OCI-LY7 (cell line): ENCODE data around the gene IZUMO4. TPM values are rescaled to one million over a fixed set of nuclear protein-coding genes. Genes with fewer than 3 reads are reported as not detected.

Experiments used
- BruUV-seq: library from RNA; stranded (reverse); fragments of 400-500 nt; replicated peaks from 2 replicates; lab custom pipeline; 2021; lab: Mats Ljungman, UMichigan
- CTCF ChIA-PET: fragments of 300-600 bp; sonication (Branson Sonifier 250); formaldehyde crosslinking; loops from one replicate; lab custom pipeline; 2022; ENCODE audit warnings: antibody characterized with exemption; ENCODE audit not compliant: unreplicated experiment; lab: Charles Lee
- POLR2A ChIA-PET: fragments of 300-600 bp; sonication (Branson Sonifier 250); formaldehyde crosslinking; loops from one replicate; lab custom pipeline; 2022; ENCODE audit warnings: antibody characterized with exemption; lab: Charles Lee
- DNase-seq: peaks from one replicate; pipeline ENCODE4 v3.0.0-alpha.2; 2015; ENCODE audit warnings: low spot score
- H2AFZ ChIP-seq: fragments of 200-600 bp; sonication (generic), shearing (Covaris generic); 2 replicates; pipeline ENCODE4 v1.6.1; 2014; ENCODE audit warnings: mild to moderate bottlenecking, antibody characterized with exemption, low read length, moderate library complexity
- H3K27ac ChIP-seq: fragments of 200-600 bp; sonication (generic); 2 replicates; pipeline ENCODE4 v1.5.1; 2014; ENCODE audit warnings: mixed run types, low read depth, mild to moderate bottlenecking, moderate library complexity, low read length, inconsistent platforms; ENCODE audit not compliant: poor library complexity, severe bottlenecking
- H3K36me3 ChIP-seq: fragments of 200-600 bp; sonication (generic); 2 replicates; pipeline ENCODE4 v1.6.1; 2014; ENCODE audit warnings: mild to moderate bottlenecking, antibody characterized with exemption, low read length, moderate library complexity, mixed read lengths; ENCODE audit not compliant: insufficient read depth
- H3K4me1 ChIP-seq: fragments of 200-600 bp; sonication (generic); 2 replicates; pipeline ENCODE4 v1.5.1; 2014; ENCODE audit warnings: mild to moderate bottlenecking, low read length; ENCODE audit not compliant: insufficient read depth, poor library complexity, severe bottlenecking
- H3K4me2 ChIP-seq: fragments of 200-600 bp; sonication (generic); 2 replicates; pipeline ENCODE4 v1.6.1; 2014; ENCODE audit warnings: mild to moderate bottlenecking, low read length
- H3K4me3 ChIP-seq: fragments of 200-600 bp; sonication (generic); 2 replicates; pipeline ENCODE4 v1.5.1; 2014; ENCODE audit warnings: mild to moderate bottlenecking, low read depth, low read length; ENCODE audit not compliant: poor library complexity, severe bottlenecking
- H3K79me2 ChIP-seq: fragments of 200-600 bp; sonication (generic); 2 replicates; pipeline ENCODE4 v1.6.1; 2016; ENCODE audit warnings: low read depth, mild to moderate bottlenecking, low read length, moderate library complexity, mixed read lengths; ENCODE audit not compliant: insufficient read depth
- H3K9me2 ChIP-seq: fragments of 200-600 bp; sonication (generic); 2 replicates; pipeline ENCODE4 v1.6.1; 2016; ENCODE audit warnings: mild to moderate bottlenecking, low read length, mixed read lengths; ENCODE audit not compliant: insufficient read depth
- H3K9me3 ChIP-seq: fragments of 200-600 bp; sonication (generic); 2 replicates; pipeline ENCODE4 v1.6.1; 2014; ENCODE audit warnings: mild to moderate bottlenecking, mixed run types, low read length, mixed read lengths
- H4K20me1 ChIP-seq: fragments of 200-600 bp; sonication (generic); 2 replicates; pipeline ENCODE4 v1.6.1; 2014; ENCODE audit warnings: mild to moderate bottlenecking, antibody characterized with exemption, low read length, moderate library complexity, mixed read lengths; ENCODE audit not compliant: insufficient read depth
- CTCF ChIP-seq: fragments of 200-600 bp; sonication (generic); conservative IDR thresholded peaks from 2 replicates; pipeline ENCODE4 v1.5.1; 2014; ENCODE audit warnings: mild to moderate bottlenecking, antibody characterized with exemption, low read length, moderate library complexity, mixed read lengths
- EZH2phosphoT487 ChIP-seq: fragments of 200-600 bp; sonication (generic); IDR thresholded peaks from 2 replicates; pipeline ENCODE4 v1.6.1; 2018; ENCODE audit warnings: low read depth, borderline replicate concordance, mild to moderate bottlenecking, mixed run types, antibody characterized with exemption, low read length, moderate library complexity, mixed read lengths
- intact Hi-C: fragments of 100-400 bp; cut with micrococcal nuclease; formaldehyde crosslinking; loops from one replicate; pipeline ENCODE4 v1.10.0; 2022; ENCODE audit not compliant: unreplicated experiment
- total RNA-seq, 2 experiments: library from RNA; depleted of rRNA in 1 of 2; stranded (reverse); fragments of >200 nt in 1 of 2; shearing (Covaris generic) in 1 of 2; gene quantifications; 2 replicates each; pipeline ENCODE4 v1.2.3, GENCODE V29; 2014 to 2022

The IZUMO4 gene
- total RNA-seq, 2 experiments from 2014 or later, result 7.3 to 12.9 TPM

GRCh38 chr19:2119921-2120785 is 23.4 kb downstream of the IZUMO4 start:
- H3K27ac ChIP-seq, result no peak overlapping the region
- H3K9me3 ChIP-seq, result no peaks in the 10 kb centered on the region
- no peaks in the 10 kb centered on the region for H4K20me1 ChIP-seq
- no peak overlapping the region for H2AFZ ChIP-seq
- ChIA-PET POLR2A (no interaction called here), CTCF (no interaction called here)
- no peaks in the 10 kb centered on the region for H3K4me1 ChIP-seq
- H3K4me2 ChIP-seq, result no peak overlapping the region
- intact Hi-C loops, result no loop called here
- H3K4me3 ChIP-seq, result no peak overlapping the region
- no peaks in the 10 kb centered on the region for H3K9me2 ChIP-seq
- no TSS peak for BruUV-seq
- H3K79me2 ChIP-seq, result no peaks in the 10 kb centered on the region
- DNase-seq, result no peak
- TF ChIP-seq EZH2phosphoT487 (no peak), CTCF (no peak)
- H3K36me3 ChIP-seq, result peaks cover 93% of the 10 kb centered on the region

GRCh38 chr19:2120821-2121220 is 24.1 kb downstream of the IZUMO4 start:
- Histone ChIP-seq H3K27ac (no peak overlapping the region), H3K4me2 (no peak overlapping the region), H3K4me3 (no peak overlapping the region), H3K9me3 (no peaks in the 10 kb centered on the region), H3K9me2 (no peaks in the 10 kb centered on the region), H3K79me2 (no peaks in the 10 kb centered on the region), H3K36me3 (peaks cover 92% of the 10 kb centered on the region), H4K20me1 (no peaks in the 10 kb centered on the region), H3K4me1 (no peaks in the 10 kb centered on the region), H2AFZ (no peak overlapping the region)
- CTCF ChIA-PET, result no interaction called here
- intact Hi-C loops, result no loop called here
- TF ChIP-seq EZH2phosphoT487 (no peak), CTCF (no peak)
- POLR2A ChIA-PET, result no interaction called here
- no peak for DNase-seq
- BruUV-seq, result no TSS peak

- DNase-seq, result no peak
- POLR2A ChIA-PET, result no interaction called here
- CTCF ChIA-PET, result no interaction called here
- no TSS peak for BruUV-seq
- Histone ChIP-seq H3K4me2 (no peak overlapping the region), H4K20me1 (no peaks in the 10 kb centered on the region), H3K36me3 (peaks cover 91% of the 10 kb centered on the region), H3K9me2 (no peaks in the 10 kb centered on the region), H3K9me3 (no peaks in the 10 kb centered on the region), H3K4me3 (no peak overlapping the region), H3K4me1 (no peaks in the 10 kb centered on the region), H3K27ac (no peak overlapping the region), H2AFZ (no peak overlapping the region), H3K79me2 (no peaks in the 10 kb centered on the region)
- intact Hi-C loops, result no loop called here
- no peak for TF ChIP-seq CTCF
- TF ChIP-seq EZH2phosphoT487, result no peak
Measured at GRCh38 chr19:2121416-2122051, 24.8 kb downstream of the IZUMO4 start.
